Panc1 (cell line): ENCODE data around the gene IL17C.

Experiments
- POLR2AphosphoS5 ChIP-seq: IDR thresholded peaks from 2 replicates; pipeline ENCODE4 v1.6.1; 2012; ENCODE audit warnings: mild to moderate bottlenecking, low read depth, low read length, moderate library complexity
- SIN3A ChIP-seq: IDR thresholded peaks from 2 replicates; pipeline ENCODE4 v1.6.1; 2012; ENCODE audit warnings: low read depth, mild to moderate bottlenecking, low read length, moderate library complexity, borderline replicate concordance; ENCODE audit not compliant: insufficient read depth
- TCF7L2 ChIP-seq: IDR thresholded peaks from 2 replicates; pipeline ENCODE4 v1.6.1; 2011; ENCODE audit warnings: mild to moderate bottlenecking, low read depth, low read length, inconsistent platforms
- TF ChIP-seq, protein P1 (sequence below): fragments of 450-650 bp; IDR thresholded peaks from 2 replicates; pipeline ENCODE4 v1.5.1; 2017; ENCODE audit warnings: mild to moderate bottlenecking
- TF ChIP-seq, protein P2 (sequence below), 2 experiments: IDR thresholded peaks; 2 replicates each; pipeline ENCODE4 v1.6.1; 2011 to 2012; ENCODE audit warnings: low read depth in 2 of 2, control low read depth in 1 of 2, low read length in 1 of 2, mild to moderate bottlenecking in 1 of 2, moderate library complexity in 1 of 2; ENCODE audit not compliant: insufficient read depth in 1 of 2

DNA sequence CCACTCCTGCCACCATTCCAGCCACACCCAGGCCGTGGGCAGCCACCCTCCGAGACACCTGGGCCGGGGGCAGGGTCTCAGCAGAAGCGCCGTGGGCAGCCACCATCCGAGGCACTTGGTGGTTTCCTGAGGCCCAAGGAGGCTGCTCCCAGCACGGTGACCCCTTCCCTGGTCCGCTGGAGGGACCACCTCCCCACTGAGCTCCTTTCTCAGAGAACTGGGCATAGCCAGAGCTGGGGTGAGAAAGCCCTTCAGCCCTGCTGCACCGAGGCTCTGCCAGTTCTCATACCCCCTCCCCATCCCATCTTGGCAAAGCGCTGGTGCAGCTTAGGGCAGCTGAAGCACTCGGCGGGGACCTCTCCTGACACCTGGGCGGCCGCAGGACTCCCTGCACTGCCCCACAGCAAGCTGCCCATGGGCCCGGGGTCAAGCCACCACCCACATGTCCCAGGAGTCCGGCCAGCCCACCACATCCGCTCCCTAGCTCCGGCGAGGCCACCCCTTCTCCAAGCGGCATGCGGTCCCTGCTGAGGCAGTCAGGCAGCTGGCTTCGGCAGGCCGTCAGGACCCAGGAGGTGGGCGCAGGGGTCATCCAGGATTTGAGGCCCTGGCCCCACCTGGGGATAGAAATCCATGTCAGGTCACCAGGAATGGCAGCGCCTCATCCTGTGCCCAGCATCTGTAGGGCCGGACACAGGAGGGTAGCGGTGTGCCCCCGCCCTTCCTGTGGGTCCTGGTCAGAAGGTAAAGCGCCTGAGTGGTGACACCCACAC, 13.8 kb downstream of the IL17C start:
- no peak for TF ChIP-seq POLR2AphosphoS5
- TF ChIP-seq, protein P1, sequence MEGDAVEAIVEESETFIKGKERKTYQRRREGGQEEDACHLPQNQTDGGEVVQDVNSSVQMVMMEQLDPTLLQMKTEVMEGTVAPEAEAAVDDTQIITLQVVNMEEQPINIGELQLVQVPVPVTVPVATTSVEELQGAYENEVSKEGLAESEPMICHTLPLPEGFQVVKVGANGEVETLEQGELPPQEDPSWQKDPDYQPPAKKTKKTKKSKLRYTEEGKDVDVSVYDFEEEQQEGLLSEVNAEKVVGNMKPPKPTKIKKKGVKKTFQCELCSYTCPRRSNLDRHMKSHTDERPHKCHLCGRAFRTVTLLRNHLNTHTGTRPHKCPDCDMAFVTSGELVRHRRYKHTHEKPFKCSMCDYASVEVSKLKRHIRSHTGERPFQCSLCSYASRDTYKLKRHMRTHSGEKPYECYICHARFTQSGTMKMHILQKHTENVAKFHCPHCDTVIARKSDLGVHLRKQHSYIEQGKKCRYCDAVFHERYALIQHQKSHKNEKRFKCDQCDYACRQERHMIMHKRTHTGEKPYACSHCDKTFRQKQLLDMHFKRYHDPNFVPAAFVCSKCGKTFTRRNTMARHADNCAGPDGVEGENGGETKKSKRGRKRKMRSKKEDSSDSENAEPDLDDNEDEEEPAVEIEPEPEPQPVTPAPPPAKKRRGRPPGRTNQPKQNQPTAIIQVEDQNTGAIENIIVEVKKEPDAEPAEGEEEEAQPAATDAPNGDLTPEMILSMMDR, result no peak
- TF ChIP-seq SIN3A, result no peak
- no peak for TF ChIP-seq TCF7L2
- TF ChIP-seq, protein P2, sequence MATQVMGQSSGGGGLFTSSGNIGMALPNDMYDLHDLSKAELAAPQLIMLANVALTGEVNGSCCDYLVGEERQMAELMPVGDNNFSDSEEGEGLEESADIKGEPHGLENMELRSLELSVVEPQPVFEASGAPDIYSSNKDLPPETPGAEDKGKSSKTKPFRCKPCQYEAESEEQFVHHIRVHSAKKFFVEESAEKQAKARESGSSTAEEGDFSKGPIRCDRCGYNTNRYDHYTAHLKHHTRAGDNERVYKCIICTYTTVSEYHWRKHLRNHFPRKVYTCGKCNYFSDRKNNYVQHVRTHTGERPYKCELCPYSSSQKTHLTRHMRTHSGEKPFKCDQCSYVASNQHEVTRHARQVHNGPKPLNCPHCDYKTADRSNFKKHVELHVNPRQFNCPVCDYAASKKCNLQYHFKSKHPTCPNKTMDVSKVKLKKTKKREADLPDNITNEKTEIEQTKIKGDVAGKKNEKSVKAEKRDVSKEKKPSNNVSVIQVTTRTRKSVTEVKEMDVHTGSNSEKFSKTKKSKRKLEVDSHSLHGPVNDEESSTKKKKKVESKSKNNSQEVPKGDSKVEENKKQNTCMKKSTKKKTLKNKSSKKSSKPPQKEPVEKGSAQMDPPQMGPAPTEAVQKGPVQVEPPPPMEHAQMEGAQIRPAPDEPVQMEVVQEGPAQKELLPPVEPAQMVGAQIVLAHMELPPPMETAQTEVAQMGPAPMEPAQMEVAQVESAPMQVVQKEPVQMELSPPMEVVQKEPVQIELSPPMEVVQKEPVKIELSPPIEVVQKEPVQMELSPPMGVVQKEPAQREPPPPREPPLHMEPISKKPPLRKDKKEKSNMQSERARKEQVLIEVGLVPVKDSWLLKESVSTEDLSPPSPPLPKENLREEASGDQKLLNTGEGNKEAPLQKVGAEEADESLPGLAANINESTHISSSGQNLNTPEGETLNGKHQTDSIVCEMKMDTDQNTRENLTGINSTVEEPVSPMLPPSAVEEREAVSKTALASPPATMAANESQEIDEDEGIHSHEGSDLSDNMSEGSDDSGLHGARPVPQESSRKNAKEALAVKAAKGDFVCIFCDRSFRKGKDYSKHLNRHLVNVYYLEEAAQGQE (IDR thresholded peaks at IDR 0.05; ENCODE audit: insufficient read depth in 1 of 2, low read depth in 2 of 2, low read length in 1 of 2), result no peak
